Naive thymus-derived CD4-positive, alpha-beta T cell (primary cell): ENCODE measurements around the gene P2RX1. TPM values are rescaled to one million over a fixed set of nuclear protein-coding genes. Genes with fewer than 3 reads are reported as not detected.

Experiments used
- ATAC-seq: fragments of 150-1000 bp; cut with Tn5 transposase; 2 replicates; pipeline ENCODE4 v1.10.0; 2021; ENCODE audit warnings: mild to moderate bottlenecking, moderate library complexity
- CTCF ChIA-PET: fragments of 350-600 bp; sonication (Branson Sonifier 250); formaldehyde crosslinking; loops from one replicate; lab custom pipeline; 2021; ENCODE audit warnings: antibody characterized with exemption; lab: Charles Lee
- POLR2A ChIA-PET: fragments of 350-600 bp; sonication (Branson Sonifier 250); formaldehyde crosslinking; loops from one replicate; lab custom pipeline; 2021; ENCODE audit warnings: antibody characterized with exemption, inconsistent platforms; lab: Charles Lee
- DNase-seq, 9 donors: peaks; one replicate each; pipeline versions ENCODE4 v3.0.0 to v3.0.0-alpha.2; 2020 to 2022; ENCODE audit warnings: mixed read lengths in 1 of 9
- H3K27ac ChIP-seq: one replicate; pipeline ENCODE4 v1.7.0; 2013; ENCODE audit warnings: mild to moderate bottlenecking, low read depth, low read length, moderate library complexity
- H3K27me3 ChIP-seq, 2 donors: one replicate each; pipeline ENCODE4 v1.7.0; 2013; ENCODE audit warnings: low read length in 2 of 2, mild to moderate bottlenecking in 2 of 2, moderate library complexity in 2 of 2; ENCODE audit not compliant: control insufficient read depth in 2 of 2, insufficient read depth in 2 of 2
- H3K36me3 ChIP-seq, 3 experiments: 1 replicate in 2 of 3; 2 replicates in 1 of 3; pipeline ENCODE4 v1.7.0; 2013; ENCODE audit warnings: low read length in 3 of 3, mild to moderate bottlenecking in 3 of 3, moderate library complexity in 1 of 3; ENCODE audit not compliant: insufficient read depth in 3 of 3, control insufficient read depth in 2 of 3
- H3K4me1 ChIP-seq, 2 donors: one replicate each; pipeline ENCODE4 v1.7.0; 2013; ENCODE audit warnings: low read length in 2 of 2, mild to moderate bottlenecking in 2 of 2, moderate library complexity in 1 of 2; ENCODE audit not compliant: control insufficient read depth in 2 of 2, insufficient read depth in 2 of 2
- H3K4me3 ChIP-seq: 2 replicates; pipeline ENCODE4 v1.7.0; 2013; ENCODE audit warnings: mild to moderate bottlenecking, low read length
- H3K9me3 ChIP-seq, 3 experiments: 1 replicate in 2 of 3; 2 replicates in 1 of 3; pipeline ENCODE4 v1.7.0; 2013; ENCODE audit warnings: low read length in 3 of 3; ENCODE audit not compliant: control insufficient read depth in 2 of 3
- H3K27ac Mint-ChIP-seq, 9 donors: one replicate each; pipeline ENCODE4 v1.8.0; 2020 to 2022; ENCODE audit warnings: mixed read lengths in 9 of 9, mild to moderate bottlenecking in 8 of 9, moderate library complexity in 5 of 9, inconsistent platforms in 2 of 9
- H3K27me3 Mint-ChIP-seq, 5 donors: one replicate each; pipeline ENCODE4 v1.8.0; 2021 to 2022; ENCODE audit warnings: mixed read lengths in 5 of 5, mild to moderate bottlenecking in 1 of 5
- H3K36me3 Mint-ChIP-seq, 5 donors: one replicate each; pipeline ENCODE4 v1.8.0; 2020 to 2022; ENCODE audit warnings: mixed read lengths in 5 of 5, mild to moderate bottlenecking in 3 of 5, inconsistent platforms in 1 of 5
- H3K4me1 Mint-ChIP-seq, 7 donors: one replicate each; pipeline ENCODE4 v1.8.0; 2020 to 2022; ENCODE audit warnings: mixed read lengths in 7 of 7, mild to moderate bottlenecking in 3 of 7, inconsistent platforms in 1 of 7
- H3K4me3 Mint-ChIP-seq, 10 donors: one replicate each; pipeline ENCODE4 v1.8.0; 2020 to 2022; ENCODE audit warnings: mild to moderate bottlenecking in 10 of 10, mixed read lengths in 10 of 10, moderate library complexity in 6 of 10, inconsistent platforms in 2 of 10
- H3K9me3 Mint-ChIP-seq, 11 donors: one replicate each; pipeline ENCODE4 v1.8.0; 2020 to 2022; ENCODE audit warnings: mixed read lengths in 11 of 11, mild to moderate bottlenecking in 4 of 11, inconsistent platforms in 1 of 11, moderate library complexity in 1 of 11
- intact Hi-C, 2 donors: fragments of 100-400 bp; cut with micrococcal nuclease; formaldehyde crosslinking; loops; one replicate each; pipeline ENCODE4 v1.15.1; 2023
- polyA plus RNA-seq, 2 donors: library from polyadenylated mRNA; unstranded; fragments of 300-500 nt; fragmentation: Illumina TruSeq; gene quantifications; one replicate each; pipeline ENCODE4 v1.2.3, GENCODE V29; 2021
- total RNA-seq, 6 experiments: library from RNA in 5 of 6; stranded (reverse) in 5 of 6; gene quantifications; 1 replicate in 5 of 6; 2 replicates in 1 of 6; pipeline ENCODE4 v1.2.3 and lab custom pipeline; 2021 to 2026

The P2RX1 gene
- total and polyA plus RNA-seq, 7 experiments from 2014 or later: 0.27 to 53.7 (median 2.7) TPM; not detected in 3

DNA sequence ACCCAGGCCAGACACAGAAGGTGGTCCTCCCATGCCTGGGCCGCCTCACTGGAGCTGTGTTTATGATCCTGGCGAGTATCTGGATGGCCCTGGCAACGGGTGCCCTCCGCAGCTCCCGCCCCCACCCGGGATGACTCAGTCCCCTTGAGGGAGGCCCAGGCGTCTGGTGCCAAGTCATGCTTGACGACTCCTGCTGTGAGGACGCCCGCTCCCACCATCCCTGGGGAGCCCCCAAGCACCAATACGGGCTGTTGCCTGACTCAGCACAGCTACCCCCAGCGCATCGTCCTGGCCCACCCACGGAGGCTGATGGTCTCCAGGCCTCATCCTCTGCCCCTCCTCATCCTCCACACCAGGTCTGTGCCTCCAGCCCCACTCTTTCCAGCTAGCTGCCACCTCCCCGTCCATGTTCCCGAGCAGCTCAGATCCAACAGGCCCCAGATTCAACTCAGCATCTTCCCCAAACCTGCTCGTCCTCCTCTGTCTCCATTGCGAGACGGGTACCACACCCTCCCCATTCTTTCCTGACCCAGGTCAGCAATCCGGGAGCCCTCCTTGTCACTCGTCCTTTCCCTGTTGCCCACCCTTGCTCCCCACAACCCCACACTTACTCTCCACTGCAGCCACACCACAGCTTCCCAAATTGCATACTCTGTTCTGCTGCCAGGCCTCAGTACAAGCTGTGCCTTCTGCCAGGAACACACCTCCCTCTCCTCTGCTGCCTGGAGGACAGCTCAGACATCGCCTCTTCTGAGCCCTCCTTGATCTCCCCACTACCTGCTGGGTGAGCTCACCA is 26.0 kb downstream of the P2RX1 start:
- H3K4me1 ChIP-seq: peaks cover 20 to 39% of the 10 kb centered on the region in 2 donors
- H3K27ac Mint-ChIP-seq: peak overlapping the region in 7 of 9 donors; percentile 31 to 90 (median 71)
- ATAC-seq (no peak), DNase-seq (no peak)
- no peak overlapping the region for H3K4me3 ChIP-seq
- POLR2A ChIA-PET: interaction anchor here (0.6 kb wide), 1 partner anchor 250 kb away, joined by 3 read pairs; no protein-coding TSS in a partner anchor
- intact Hi-C loops: loop anchor here (5.0 kb wide), 2 partner anchors 223 to 477 kb away; partner anchors contain the start of genes EMC6 (in 1 of the 2), TAX1BP3 (in 1 of the 2) and UBE2G1 (in 1 of the 2)
- no peaks in the 10 kb centered on the region for H3K9me3 ChIP-seq
- no peak overlapping the region for H3K27ac ChIP-seq
- H3K27me3 Mint-ChIP-seq: peaks cover 0 to 7% (median 0%) of the 10 kb centered on the region in 5 donors
- peak overlapping the region in 4 of 10 donors; percentile 19 to 60 (median 40) for H3K4me3 Mint-ChIP-seq
- H3K4me1 Mint-ChIP-seq: peaks cover 36 to 66% (median 55%) of the 10 kb centered on the region in 7 donors
- peaks cover 0 to 3% (median 0%) of the 10 kb centered on the region in 5 donors for H3K36me3 Mint-ChIP-seq
- CTCF ChIA-PET: interaction anchor here (0.7 kb wide), 1 partner anchor 102 kb away, joined by 3 read pairs; no protein-coding TSS in a partner anchor
- H3K36me3 ChIP-seq: no peaks in the 10 kb centered on the region
- H3K27me3 ChIP-seq: no peaks in the 10 kb centered on the region
- H3K9me3 Mint-ChIP-seq: no peaks in the 10 kb centered on the region

DNA sequence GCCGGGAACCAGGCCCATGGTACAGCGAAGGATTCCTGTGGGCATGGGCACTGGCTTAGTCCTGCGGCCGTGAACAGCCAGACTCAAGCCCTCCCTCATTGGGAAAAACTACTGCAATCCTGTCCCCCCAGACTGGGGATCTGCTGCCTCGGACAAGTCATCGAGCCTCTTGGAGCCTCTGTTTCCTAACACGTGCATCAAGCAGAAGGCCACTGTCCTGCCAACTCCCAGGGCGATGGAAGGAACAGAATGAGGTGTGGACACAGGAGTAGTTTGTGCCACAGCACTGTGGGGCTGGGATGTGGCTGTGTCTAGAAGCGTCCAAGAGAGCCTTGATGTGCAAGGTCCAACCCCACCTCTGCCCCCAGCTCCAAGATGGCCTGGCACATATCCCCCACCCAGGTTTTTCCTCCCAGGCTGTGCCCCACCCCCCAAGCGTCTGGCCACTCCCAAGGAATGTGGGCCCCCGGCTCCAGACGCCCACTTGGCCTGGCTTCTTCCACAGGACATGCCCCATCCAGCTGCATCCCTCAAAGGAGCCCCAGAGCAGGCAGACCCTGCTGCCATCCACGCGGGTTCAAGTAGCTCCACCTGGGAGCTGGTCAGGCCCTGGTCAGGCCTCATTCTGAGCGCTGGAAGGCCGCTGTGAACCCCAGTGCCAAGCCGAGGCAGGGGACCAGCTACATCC is 26.8 kb downstream of the P2RX1 start:
- ATAC-seq (no peak), DNase-seq (no peak)
- Histone ChIP-seq H3K36me3 (peaks cover 0 to 4% (median 0%) of the 10 kb centered on the region in 3 experiments), H3K4me3 (no peak overlapping the region), H3K27ac (no peak overlapping the region), H3K9me3 (no peaks in the 10 kb centered on the region), H3K4me1 (peaks cover 20 to 39% of the 10 kb centered on the region in 2 donors), H3K27me3 (no peaks in the 10 kb centered on the region)
- CTCF ChIA-PET: no interaction called here
- H3K4me3 Mint-ChIP-seq: peak overlapping the region in 1 of 10 donors; percentile 48
- POLR2A ChIA-PET: no interaction called here
- no peaks in the 10 kb centered on the region for H3K9me3 Mint-ChIP-seq
- intact Hi-C loops: loop anchor here (5.0 kb wide), 2 partner anchors 222 to 478 kb away; partner anchors contain the start of genes EMC6 (in 1 of the 2), TAX1BP3 (in 1 of the 2) and UBE2G1 (in 1 of the 2)
- peaks cover 0 to 7% (median 0%) of the 10 kb centered on the region in 5 donors for H3K27me3 Mint-ChIP-seq
- H3K36me3 Mint-ChIP-seq: peaks cover 0 to 8% (median 0%) of the 10 kb centered on the region in 5 donors
- H3K27ac Mint-ChIP-seq: peak overlapping the region in 2 of 9 donors; percentile 32 to 90
- H3K4me1 Mint-ChIP-seq: peaks cover 41 to 66% (median 55%) of the 10 kb centered on the region in 7 donors

DNA sequence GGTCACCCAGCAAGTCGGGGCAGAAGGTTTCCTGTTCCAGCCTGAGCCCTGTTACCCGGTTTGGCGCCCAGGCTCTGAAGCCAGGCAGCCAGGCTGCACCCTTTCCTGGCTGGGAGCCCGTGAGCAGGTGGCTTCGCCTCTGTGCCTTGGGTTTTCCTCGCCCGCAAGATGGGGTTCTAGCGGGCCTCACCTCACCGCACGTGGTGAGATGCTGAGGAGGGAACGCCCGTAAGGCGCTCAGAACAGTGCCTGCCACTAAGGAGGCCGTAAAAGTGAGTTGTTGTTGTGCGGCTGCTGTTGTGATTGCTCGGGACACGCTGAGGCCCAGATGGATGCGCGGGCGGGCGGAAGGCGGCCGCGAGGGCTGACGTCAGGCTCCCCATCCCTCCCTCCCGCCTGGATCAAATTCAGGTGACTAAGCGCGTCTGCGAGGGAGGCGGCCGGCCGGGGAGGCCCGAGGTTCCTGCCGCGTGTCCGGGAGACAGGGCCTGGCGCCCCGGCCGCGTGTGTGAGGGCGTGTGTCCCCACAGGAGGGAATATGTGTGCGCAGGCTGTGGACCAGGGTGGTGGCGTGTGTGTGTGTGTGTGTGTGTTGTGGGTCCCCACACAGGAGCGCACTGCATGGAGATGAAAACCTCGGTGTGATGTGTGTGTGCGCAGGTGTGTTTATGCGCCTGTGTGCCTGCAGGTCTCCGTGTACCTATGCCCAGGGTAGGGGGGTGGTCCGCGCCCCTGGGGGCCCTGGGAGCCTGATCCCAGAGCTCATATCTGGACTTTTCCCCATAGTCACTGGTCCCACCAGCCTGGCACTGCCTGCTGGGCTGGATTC is 27.7 kb downstream of the P2RX1 start:
- Histone ChIP-seq H3K27me3 (no peaks in the 10 kb centered on the region), H3K27ac (peak overlapping the region; percentile 24), H3K36me3 (peaks cover 0 to 12% (median 0%) of the 10 kb centered on the region in 3 experiments), H3K4me3 (no peak overlapping the region), H3K9me3 (no peaks in the 10 kb centered on the region), H3K4me1 (peaks cover 13 to 32% of the 10 kb centered on the region in 2 donors)
- Mint-ChIP-seq H3K4me1 (peaks cover 35 to 57% (median 48%) of the 10 kb centered on the region in 7 donors), H3K9me3 (no peaks in the 10 kb centered on the region), H3K36me3 (peaks cover 0 to 11% (median 0%) of the 10 kb centered on the region in 5 donors), H3K27me3 (peaks cover 0 to 7% (median 0%) of the 10 kb centered on the region in 5 donors), H3K4me3 (peak overlapping the region in 2 of 10 donors; percentile 34 to 75), H3K27ac (peak overlapping the region in 7 of 9 donors; percentile 32 to 98 (median 84))
- ChIA-PET CTCF (no interaction called here), POLR2A (interaction anchor here (1.3 kb wide), 1 partner anchor 8 kb away, joined by 3 read pairs; no protein-coding TSS in a partner anchor)
- DNase-seq (peak in 1 of 9 donors; percentile 23), ATAC-seq (no peak)
- intact Hi-C loops: no loop called here

DNA sequence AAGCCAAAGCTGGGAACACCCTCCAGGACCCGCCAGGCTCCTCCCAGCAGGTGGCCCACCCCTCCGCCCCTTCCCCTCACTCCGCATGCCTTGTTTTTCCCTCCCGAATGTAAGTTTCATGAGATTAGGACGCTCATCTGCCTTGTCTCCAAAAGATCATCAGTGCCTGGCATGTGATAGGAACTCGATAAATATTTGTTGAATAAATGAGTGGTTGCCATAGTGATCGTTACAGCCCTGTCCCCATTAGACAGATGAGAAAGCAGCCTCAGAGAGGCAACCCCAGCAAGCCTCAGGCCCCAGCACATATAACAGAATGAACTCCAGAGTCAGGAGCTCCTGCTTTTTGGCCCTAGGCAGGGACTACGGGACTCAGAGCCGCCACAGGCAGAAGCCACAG is 28.5 kb downstream of the P2RX1 start:
- H3K36me3 Mint-ChIP-seq: peaks cover 0 to 17% (median 0%) of the 10 kb centered on the region in 5 donors
- H3K4me1 Mint-ChIP-seq: peaks cover 32 to 53% (median 44%) of the 10 kb centered on the region in 7 donors
- ChIA-PET POLR2A (interaction anchor here (1.3 kb wide), 1 partner anchor 9 kb away, joined by 3 read pairs; no protein-coding TSS in a partner anchor), CTCF (no interaction called here)
- DNase-seq (no peak), ATAC-seq (no peak)
- no peaks in the 10 kb centered on the region for H3K9me3 ChIP-seq
- peak overlapping the region in 8 of 9 donors; percentile 5 to 98 (median 86) for H3K27ac Mint-ChIP-seq
- intact Hi-C loops: no loop called here
- peak overlapping the region in 9 of 10 donors; percentile 19 to 78 (median 43) for H3K4me3 Mint-ChIP-seq
- H3K27me3 Mint-ChIP-seq: peaks cover 0 to 7% (median 0%) of the 10 kb centered on the region in 5 donors
- no peaks in the 10 kb centered on the region for H3K9me3 Mint-ChIP-seq
- H3K4me1 ChIP-seq: peaks cover 10 to 30% of the 10 kb centered on the region in 2 donors
- no peak overlapping the region for H3K4me3 ChIP-seq
- H3K36me3 ChIP-seq: peaks cover 0 to 19% (median 0%) of the 10 kb centered on the region in 3 experiments
- H3K27ac ChIP-seq: peak overlapping the region; percentile 50
- no peaks in the 10 kb centered on the region for H3K27me3 ChIP-seq

DNA sequence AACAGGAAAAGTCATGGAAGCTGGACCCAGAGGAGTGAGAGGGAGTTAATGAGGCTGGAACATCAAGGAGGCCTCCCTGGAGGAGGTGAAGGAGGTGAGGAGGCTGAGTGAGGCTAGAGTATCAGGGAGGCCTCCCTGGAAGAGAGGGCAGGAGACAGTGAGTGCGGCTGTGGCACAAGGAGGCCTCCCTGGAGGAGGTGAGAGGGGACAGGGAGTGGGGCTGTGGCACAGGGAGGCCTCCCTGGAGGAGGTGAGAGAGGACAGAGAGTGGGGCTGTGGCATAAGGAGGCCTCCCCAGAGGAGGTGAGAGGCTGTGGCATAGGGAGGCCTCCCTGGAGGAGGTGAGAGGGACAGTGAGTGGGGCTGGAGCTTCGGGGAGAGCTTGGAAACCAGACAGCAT is 28.9 kb downstream of the P2RX1 start:
- H3K27ac ChIP-seq: peak overlapping the region; percentile 50
- intact Hi-C loops: no loop called here

More for the DNA sequence above, 28.9 kb downstream of the P2RX1 start:
- no peak for ATAC-seq
- CTCF ChIA-PET: no interaction called here
- H3K4me1 Mint-ChIP-seq: peaks cover 32 to 53% (median 44%) of the 10 kb centered on the region in 7 donors
- H3K4me3 Mint-ChIP-seq: peak overlapping the region; percentile 19 to 81 (median 72)
- Histone ChIP-seq H3K4me3 (peak overlapping the region; percentile 25), H3K9me3 (no peaks in the 10 kb centered on the region), H3K36me3 (peaks cover 0 to 22% (median 0%) of the 10 kb centered on the region in 3 experiments), H3K27me3 (no peaks in the 10 kb centered on the region), H3K4me1 (peaks cover 10 to 30% of the 10 kb centered on the region in 2 donors)
- POLR2A ChIA-PET: interaction anchor here (1.3 kb wide), 1 partner anchor 9 kb away, joined by 3 read pairs; no protein-coding TSS in a partner anchor
- no peak for DNase-seq
- H3K9me3 Mint-ChIP-seq: no peaks in the 10 kb centered on the region
- peaks cover 0 to 17% (median 0%) of the 10 kb centered on the region in 5 donors for H3K36me3 Mint-ChIP-seq
- H3K27ac Mint-ChIP-seq: peak overlapping the region; percentile 76 to 98 (median 90)
- peaks cover 0 to 7% (median 0%) of the 10 kb centered on the region in 5 donors for H3K27me3 Mint-ChIP-seq
